Nucleus accumbens (tissue), 56 donors: ENCODE data around the gene TSPAN7.
A peak's percentile ranks its signal among the peaks of the same experiment; 100 is the strongest.

Source experiments
- DNase-seq, 56 donors: peaks; one replicate each; lab custom pipeline; 2025; lab: John Stamatoyannopoulos, UW

The TSPAN7 gene

DNA sequence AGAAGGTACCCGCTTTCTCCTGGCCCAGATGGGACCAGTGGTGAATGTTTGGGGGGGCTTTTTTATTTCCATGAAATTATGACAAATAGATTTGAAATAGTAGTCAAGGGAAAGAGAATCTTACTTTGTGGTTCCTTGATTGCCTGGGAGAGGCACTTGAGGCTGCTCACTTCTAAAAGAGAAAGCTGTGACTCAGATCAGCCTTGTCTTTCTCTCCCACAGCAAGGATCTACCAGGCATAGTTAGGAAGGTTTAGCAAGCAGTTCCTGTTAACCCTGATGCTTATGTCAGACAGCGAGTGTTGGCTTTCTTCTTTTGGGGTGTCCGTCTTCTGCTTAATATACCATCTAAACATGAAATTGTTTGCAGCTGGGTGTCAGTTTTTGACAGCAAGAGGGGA is 114.5 kb downstream of the TSPAN7 start:
- DNase-seq: no peak

DNA sequence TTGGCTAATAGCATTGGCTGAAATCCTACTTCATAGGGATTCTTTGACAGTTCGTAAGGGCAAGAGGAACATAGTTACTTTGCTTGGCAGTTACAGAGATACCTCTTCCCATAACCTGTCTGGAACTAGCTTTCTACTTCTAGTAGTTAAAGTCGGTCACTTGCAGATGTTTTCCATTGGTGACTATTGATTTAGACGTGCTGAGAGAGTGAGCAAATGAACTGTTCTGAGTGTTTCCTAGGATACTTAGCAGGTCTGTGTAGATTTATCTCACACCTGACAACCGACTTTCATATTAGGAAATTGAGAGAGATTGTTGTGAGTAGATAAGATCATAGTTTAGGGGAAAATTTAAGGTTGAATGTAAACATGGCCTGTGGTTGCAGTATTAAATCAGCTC is 116.8 kb downstream of the TSPAN7 start:
- no peak for DNase-seq

DNA sequence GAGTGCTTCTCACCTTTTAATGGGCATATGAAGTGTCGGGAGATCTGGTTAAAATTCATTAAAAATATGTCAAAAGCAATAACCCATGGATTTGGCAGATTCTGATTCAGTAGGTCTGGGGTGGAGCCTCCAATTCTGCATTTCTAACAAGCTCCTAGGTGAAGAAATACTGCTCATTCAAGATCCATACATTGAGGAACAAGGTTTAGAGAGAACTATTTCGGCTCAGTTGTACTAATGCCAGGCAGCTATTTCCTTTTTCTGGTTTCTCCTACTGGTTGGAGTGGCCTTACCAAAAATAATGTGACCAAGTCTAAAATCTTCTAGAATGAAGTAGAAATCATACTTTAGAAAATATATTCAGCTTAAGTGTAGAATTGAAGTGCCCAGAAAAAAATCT is 117.5 kb downstream of the TSPAN7 start:
- DNase-seq: no peak

DNA sequence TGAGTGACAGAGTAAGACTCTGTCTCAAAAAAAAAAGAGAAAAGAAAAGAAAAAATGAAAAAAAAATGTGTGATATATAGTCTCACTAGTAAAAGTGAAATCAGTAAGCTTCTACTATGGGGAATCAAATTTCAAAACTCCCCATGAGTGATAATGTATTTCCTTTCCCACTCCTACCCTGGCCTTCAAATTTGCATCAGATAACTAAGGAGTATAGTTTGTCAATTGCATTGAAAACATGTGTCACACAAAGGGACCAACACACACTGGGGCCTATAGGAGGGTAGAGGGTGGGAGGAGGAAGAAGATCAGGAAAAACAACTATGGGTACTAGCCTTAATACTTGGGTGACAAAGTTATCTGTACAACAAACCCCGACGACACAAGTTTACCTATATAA is 118.4 kb downstream of the TSPAN7 start:
- no peak for DNase-seq

DNA sequence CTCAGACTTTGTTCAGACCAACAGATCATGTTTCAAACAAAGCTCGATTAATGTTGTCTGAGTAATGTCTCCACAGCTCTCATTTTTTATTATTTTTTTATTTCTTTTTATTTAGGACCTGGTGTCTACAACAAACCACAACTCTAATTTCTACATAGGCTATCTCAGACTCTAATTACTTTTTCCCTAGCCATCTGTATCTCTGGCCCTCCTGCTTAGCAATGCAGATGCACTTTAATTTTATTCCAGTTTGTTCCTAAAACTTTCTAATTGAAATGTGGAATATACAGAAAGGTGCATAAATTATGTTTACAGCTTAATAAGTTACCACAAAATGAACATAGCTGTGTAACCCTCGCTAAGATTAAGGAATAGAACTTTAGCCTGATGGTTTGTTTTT is 120.8 kb downstream of the TSPAN7 start:
- DNase-seq: no peak

DNA sequence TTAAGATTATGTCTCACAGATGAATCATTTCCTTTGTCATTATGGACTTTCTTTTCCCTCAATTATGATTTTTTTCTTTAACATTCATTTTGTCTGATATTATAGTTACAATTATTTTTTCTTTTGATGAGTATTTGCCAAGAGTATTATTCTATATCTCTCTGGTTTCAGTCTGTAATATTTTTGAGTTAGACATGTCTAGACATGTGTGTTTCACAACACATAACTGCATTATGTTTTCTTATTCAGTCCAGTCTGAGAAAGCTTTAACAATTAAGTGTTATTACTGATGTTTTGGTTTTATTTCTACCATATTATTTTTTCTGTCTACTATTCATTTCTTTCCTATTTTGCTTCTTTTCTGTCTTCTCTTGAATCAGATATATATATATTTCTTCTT is 131.6 kb downstream of the TSPAN7 start:
- DNase-seq: no peak

DNA sequence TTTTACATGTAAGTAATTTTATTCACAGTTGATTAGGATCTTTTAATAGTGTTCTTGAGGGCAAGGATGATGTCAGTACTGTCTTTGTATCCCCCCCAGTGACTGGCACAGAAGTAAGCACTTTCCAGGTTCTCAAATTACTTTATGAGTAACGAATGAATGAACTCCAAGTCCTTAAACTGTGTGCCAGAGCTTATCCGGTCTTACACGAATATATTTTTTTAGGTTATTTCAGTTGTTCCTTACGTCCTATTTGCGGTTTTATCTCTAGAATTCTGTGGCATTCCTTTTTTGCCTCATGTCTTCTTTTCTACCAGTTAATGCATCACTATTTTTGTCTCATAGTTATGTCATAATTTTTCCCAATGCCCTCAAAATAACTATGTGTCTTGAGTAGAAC is 133.1 kb downstream of the TSPAN7 start:
- DNase-seq: no peak

DNA sequence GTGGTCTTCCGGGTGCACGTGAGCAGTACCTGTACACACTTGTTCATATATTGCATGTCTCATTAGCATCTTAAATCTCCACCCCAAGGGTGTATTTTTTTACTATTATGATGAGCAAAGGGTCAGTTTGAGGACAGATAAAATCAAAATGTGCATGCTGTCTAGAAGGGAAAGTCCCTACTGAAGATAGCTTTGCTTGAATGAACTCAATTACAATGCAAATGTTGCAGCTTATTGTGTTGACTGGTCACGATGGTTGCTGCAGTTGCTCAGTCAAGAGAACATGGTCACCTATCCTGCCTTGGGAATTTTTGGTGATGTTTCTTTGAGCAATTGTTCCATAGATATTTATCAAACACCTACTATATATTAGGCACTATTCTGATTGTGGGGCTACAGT is 136.1 kb downstream of the TSPAN7 start:
- DNase-seq: no peak

DNA sequence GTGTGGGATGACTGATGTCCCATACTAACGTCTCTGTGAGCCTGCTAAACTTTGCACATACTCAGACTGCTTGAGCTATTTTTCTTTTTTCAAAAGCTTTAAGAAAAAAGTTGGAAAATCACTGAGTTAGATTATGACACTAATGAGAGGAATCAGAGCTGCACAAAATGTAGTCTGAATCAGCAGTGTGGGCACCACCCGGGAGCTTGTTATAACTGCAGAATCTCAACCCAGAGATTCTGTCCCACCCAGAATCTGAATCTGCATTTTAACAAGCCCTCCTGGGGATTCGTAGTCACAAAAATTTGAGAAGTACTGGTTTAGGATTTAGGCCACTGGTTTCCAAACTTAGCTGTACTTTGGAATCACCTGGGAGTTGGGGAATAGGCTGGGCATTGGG is 137.8 kb downstream of the TSPAN7 start:
- peak in 9 of 56 donors; percentile 0 to 17 (median 4) for DNase-seq

DNA sequence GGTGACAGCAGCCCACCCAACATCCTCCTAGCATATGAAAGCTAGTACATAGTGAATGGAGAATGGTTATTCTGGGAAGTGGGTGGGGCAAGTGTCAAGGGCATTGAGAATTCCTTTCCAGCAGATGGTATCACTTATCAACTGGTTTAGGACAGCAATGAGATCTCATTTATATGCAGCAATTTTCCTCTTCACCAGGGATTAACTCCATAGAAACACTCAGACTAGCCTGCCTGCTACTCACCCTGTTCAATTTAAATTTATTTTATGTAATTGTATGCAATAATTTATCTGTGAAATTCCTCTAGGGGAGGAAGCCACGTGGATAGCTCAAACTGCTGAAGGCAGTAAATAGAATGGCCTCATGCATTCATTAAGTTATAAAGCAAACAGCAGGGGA is 138.4 kb downstream of the TSPAN7 start:
- no peak for DNase-seq

DNA sequence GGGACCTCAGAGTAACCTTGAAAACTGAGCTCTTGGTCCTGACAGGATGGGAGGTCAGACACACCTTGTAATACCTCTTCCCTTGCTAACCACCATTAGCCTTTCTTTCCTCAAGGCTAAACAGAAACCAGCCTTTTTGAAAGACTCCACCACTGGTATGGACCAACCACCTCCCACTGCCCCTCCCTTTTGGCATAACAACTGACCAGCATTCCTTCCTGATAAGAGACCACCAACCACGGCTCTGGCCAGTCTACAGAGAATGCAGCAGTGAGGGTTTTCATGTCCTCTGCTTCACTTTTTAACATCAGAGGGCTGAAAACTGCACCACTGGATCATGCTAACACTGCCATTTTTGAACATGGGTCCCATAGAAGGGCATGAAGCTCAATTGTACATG is 139.7 kb downstream of the TSPAN7 start:
- no peak for DNase-seq

DNA sequence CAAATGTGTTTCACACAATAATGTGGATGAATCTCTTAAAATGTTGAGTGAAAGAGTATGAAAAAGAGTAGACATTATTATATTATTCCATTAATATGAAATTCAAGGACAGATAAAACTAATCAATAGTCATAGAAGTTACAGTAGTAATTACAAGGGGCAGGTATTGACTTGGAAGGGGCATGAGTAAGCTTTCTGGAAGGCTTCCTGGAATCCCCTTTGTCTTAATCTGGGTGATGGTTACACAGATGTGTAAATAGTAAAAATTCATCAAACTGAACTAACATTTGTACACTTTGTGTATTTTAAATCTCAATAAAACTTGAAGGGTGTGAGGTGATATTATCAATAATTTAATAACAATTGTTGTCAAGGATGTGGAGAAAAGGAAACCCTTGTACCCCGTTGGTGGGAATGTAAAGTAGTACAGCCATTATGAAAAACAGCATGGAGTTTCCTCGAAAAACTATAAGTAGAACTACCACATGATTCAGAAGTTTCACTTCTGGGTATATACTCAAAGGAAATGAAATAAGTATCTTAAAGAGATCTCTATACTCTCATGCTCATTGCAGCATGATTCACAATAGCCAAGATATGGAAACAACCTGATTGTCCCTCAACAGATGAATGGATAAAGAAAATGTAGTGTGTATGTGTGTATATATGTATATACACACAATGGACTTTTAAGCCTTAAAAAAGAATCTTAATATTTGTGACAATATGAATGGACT is 143.0 kb downstream of the TSPAN7 start:
- DNase-seq: no peak

DNA sequence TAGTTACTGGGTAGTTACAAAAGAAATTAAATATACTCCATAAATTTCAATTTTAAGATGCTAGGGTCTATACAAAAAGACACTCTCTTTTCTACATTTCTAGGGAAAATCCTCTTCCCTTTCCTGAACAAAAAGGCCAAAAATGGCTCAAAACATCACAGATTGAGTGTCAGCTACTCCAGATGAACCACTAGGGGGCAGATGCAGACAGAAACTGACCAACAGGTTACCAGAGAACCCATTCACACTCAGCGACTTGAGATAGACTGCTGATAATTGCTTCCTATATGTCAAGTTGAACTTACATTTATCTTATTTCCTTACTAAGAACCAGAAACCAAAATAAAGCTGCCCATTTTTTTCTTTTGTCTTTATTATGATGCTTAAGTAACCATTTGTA is 156.5 kb downstream of the TSPAN7 start:
- no peak for DNase-seq

DNA sequence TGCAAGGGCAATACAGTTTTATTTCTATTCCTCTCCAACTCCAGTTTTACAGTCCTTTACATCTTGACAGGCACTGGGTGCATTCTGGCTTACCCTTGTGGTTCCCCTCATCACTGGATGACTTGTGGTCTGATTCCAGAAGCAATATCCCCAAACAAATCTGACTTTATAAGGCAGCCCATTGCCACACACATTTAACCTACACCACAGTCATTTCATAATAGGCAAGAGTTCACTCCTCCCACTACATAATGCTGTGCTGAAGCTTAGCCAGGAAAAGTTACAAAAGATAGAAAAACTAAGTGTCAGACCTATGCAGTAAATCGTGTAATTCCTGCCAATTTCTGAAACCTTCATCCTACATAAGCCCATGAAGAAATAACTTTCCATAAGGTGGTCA is 157.0 kb downstream of the TSPAN7 start:
- DNase-seq: no peak

DNA sequence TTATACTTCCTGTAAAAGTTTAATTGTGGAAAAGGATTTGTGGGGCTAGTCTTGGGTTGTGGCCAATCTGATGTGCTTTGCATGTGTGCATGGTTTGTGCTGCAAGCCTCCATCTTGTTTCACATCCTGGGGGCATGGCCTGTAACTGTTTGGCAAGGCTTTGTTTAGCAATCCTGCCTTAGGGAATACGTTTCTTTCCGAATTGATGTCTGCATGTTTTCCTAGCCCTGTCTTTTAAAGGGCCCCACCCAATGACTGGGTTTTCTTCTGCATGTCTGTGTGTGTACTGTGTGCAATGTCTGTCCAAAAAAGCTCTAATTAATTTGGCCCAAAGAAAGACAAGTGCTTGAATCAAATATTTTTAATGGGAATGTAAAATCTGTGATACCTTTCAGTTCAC is 165.3 kb downstream of the TSPAN7 start:
- DNase-seq: no peak

DNA sequence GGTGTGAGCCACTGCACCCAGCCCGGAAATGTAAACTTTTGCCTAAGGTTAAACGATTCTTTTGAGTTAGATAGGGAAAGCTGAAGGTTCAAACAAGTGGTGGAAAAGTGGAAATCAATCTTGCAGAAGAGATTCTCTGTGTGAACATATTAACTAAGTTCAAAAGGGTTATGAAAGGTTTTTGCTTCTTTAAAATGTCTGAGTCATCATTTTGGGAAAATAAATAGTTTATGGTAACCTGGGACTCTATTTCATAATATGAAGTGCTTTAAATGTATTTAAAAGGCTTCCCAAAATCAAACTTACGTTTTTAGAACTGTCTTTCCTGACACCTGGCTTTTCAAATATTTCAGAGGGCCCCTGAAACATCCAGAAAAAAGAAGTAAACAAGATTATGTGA is 166.3 kb downstream of the TSPAN7 start:
- DNase-seq: no peak

DNA sequence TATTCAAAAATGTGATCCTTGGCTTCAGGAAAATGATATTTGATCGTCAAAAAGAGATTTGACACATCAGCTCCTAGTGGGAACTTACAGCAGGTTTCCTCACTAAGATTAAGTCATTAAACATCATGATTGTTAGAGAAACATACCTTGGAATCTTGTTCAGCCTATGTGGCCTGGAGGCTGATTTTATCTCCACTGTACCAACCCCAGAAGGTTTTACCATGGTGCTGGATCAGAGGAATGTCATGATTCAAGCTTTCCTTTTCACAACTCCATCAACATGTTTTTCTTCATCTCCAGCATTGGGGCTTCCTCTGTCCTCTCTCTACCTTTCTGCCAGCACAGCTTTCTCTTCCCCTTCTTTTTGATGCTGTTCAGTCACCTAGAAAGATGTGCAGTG is 171.5 kb downstream of the TSPAN7 start:
- DNase-seq: no peak
